HepG2 (cell line): ENCODE data around the gene ROMO1. TPM values are rescaled to one million over a fixed set of nuclear protein-coding genes. Genes with fewer than 3 reads are reported as not detected.

ENCODE experiments used
- ATAC-seq: fragments of 200-7000 bp; cut with Tn5 transposase; 3 replicates; pipeline ENCODE4 v1.9.1; 2020; ENCODE audit warnings: mild to moderate bottlenecking, moderate library complexity
- BruUV-seq: library from RNA; stranded (reverse); fragments of 400-500 nt; replicated peaks from 2 replicates; lab custom pipeline; 2021; lab: Mats Ljungman, UMichigan
- CTCF ChIA-PET: fragments of 300-600 bp; formaldehyde crosslinking; extraction: SDS; loops from one replicate; lab custom pipeline; 2021; ENCODE audit warnings: low total read pairs, inconsistent platforms, low intra/inter-chr PET ratio; lab: Yijun Ruan, JAX
- POLR2A ChIA-PET: fragments of 350-600 bp; sonication (Branson Sonifier 250); formaldehyde crosslinking; loops from one replicate; lab custom pipeline; 2020; ENCODE audit warnings: antibody characterized with exemption, inconsistent platforms; lab: Yijun Ruan, JAX
- DNase-seq: peaks from one replicate; pipeline ENCODE4 v3.0.0-alpha.2; 2015; ENCODE audit warnings: low spot score
- FAIRE-seq: peaks from 3 replicates; lab custom pipeline; 2011; peaks lifted over from hg19 to GRCh38; lab: Jason Lieb, UNC
- H2AFZ ChIP-seq: one replicate; pipeline ENCODE4 v1.6.1; 2011; ENCODE audit warnings: low read length, inconsistent platforms
- H3K27ac ChIP-seq: fragments of 300-600 bp; 3 replicates; pipeline ENCODE4 v1.8.0; 2011; ENCODE audit warnings: mixed run types, mild to moderate bottlenecking, mixed read lengths, low read length, inconsistent platforms; ENCODE audit not compliant: insufficient read depth; ENCODE audit errors: extremely low read length
- H3K27me3 ChIP-seq, 2 experiments: fragments of 200-600 bp in 1 of 2; 2 replicates in 1 of 2; 3 replicates in 1 of 2; pipeline versions ENCODE4 v1.6.0 to v1.8.0; 2011; ENCODE audit warnings: low read length in 2 of 2, mild to moderate bottlenecking in 2 of 2, moderate library complexity in 2 of 2, inconsistent platforms in 1 of 2; ENCODE audit not compliant: insufficient read depth in 2 of 2, control insufficient read depth in 1 of 2
- H3K36me3 ChIP-seq, 2 experiments: fragments of 200-600 bp in 1 of 2; replicated peaks in 1 of 2; 2 replicates in 1 of 2; 3 replicates in 1 of 2; pipeline versions ENCODE4 v1.5.1 to v1.8.0; 2011; ENCODE audit warnings: low read length in 2 of 2, inconsistent platforms in 1 of 2; ENCODE audit not compliant: insufficient read depth in 2 of 2, control insufficient read depth in 1 of 2
- H3K4me1 ChIP-seq: 2 replicates; pipeline ENCODE4 v1.5.1; 2012; ENCODE audit warnings: low read length, inconsistent platforms; ENCODE audit not compliant: insufficient read depth
- H3K4me2 ChIP-seq: 2 replicates; pipeline ENCODE4 v1.6.0; 2011; ENCODE audit warnings: low read depth, low read length, inconsistent platforms
- H3K4me3 ChIP-seq, 3 experiments: fragments of 200-600 bp in 1 of 3; sonication (generic), shearing (Covaris generic) in 1 of 3; replicated peaks in 1 of 3; 2 replicates each; pipeline ENCODE4 v1.5.1; 2011 to 2016; ENCODE audit warnings: low read length in 3 of 3, inconsistent platforms in 2 of 3, low read depth in 2 of 3, mild to moderate bottlenecking in 2 of 3, control low read depth in 1 of 3, mixed read lengths in 1 of 3; ENCODE audit not compliant: insufficient read depth in 1 of 3
- H3K79me2 ChIP-seq: one replicate; pipeline ENCODE4 v1.6.1; 2011; ENCODE audit warnings: low read length, inconsistent platforms; ENCODE audit not compliant: insufficient read depth
- H3K9ac ChIP-seq: 2 replicates; pipeline ENCODE4 v1.6.0; 2011; ENCODE audit warnings: mild to moderate bottlenecking, low read depth, low read length, inconsistent platforms; ENCODE audit not compliant: insufficient read depth
- H3K9me3 ChIP-seq: 2 replicates; pipeline ENCODE4 v1.5.1; 2012; ENCODE audit warnings: mild to moderate bottlenecking, low read length
- H4K20me1 ChIP-seq: 2 replicates; pipeline ENCODE4 v1.6.0; 2011; ENCODE audit warnings: inconsistent platforms, mild to moderate bottlenecking, low read length, moderate library complexity; ENCODE audit not compliant: insufficient read depth
- HES4 ChIP-seq: sonication (generic); formaldehyde crosslinking; IDR thresholded peaks from 2 replicates; pipeline ENCODE4 v1.9.0; 2021; ENCODE audit warnings: mild to moderate bottlenecking, missing genetic modification reagents, borderline replicate concordance
- MAFF ChIP-seq: IDR thresholded peaks from 2 replicates; pipeline ENCODE4 v1.6.1; 2011; ENCODE audit warnings: low read depth, low read length, improper control_type of control experiment
- MBD4 ChIP-seq: IDR thresholded peaks from 2 replicates; pipeline ENCODE4 v1.6.1; 2012; ENCODE audit warnings: low read length, inconsistent platforms, borderline replicate concordance
- SIX4 ChIP-seq: sonication (generic); formaldehyde crosslinking; IDR thresholded peaks from 2 replicates; pipeline ENCODE4 v1.4.0; 2020; ENCODE audit warnings: missing genetic modification reagents
- ZNF205 ChIP-seq: IDR thresholded peaks from 2 replicates; pipeline ENCODE4 v1.6.1; 2018; ENCODE audit warnings: missing biosample characterization, missing genetic modification reagents
- ZNF557 ChIP-seq: sonication (generic); formaldehyde crosslinking; IDR thresholded peaks from 2 replicates; pipeline ENCODE4 v1.4.0; 2020; ENCODE audit warnings: missing genetic modification reagents
- WGBS: methylation state at CpG from one replicate; pipeline ENCODE4 v1.1.6; 2017; ENCODE audit warnings: low lambda C conversion rate; 5-methylcytosine and 5-hydroxymethylcytosine counted together
- in situ Hi-C: cut with HindIII; loops from 2 replicates; pipeline ENCODE4 v1.10.0; 2017; ENCODE audit warnings: low pct_unique_long_range_greater_than_20kb; ENCODE audit not compliant: extremely low pct_ligation_motif_present
- intact Hi-C: fragments of 100-400 bp; cut with micrococcal nuclease; formaldehyde crosslinking; loops from one replicate; pipeline ENCODE4 v1.10.0; 2022; ENCODE audit not compliant: unreplicated experiment
- polyA plus RNA-seq, 8 experiments: library from polyadenylated mRNA; depleted of rRNA in 3 of 8; stranded (reverse) in 7 of 8; unstranded in 1 of 8; fragments of >200 nt; fragmentation: Illumina TruSeq in 4 of 8; extraction: Trizol in 4 of 8; gene quantifications; 2 replicates each; pipeline versions ENCODE4 v1.2.1 to v1.2.3, GENCODE V29; 2011 to 2016; ENCODE audit warnings: low read depth in 4 of 8, missing spikeins in 1 of 8, mixed read lengths in 1 of 8; ENCODE audit not compliant: insufficient read depth in 1 of 8
- total RNA-seq, 5 experiments: library from RNA; depleted of rRNA; stranded (reverse); fragments of >200 nt; fragmentation: Illumina TruSeq; extraction: Trizol; gene quantifications; 2 replicates each; pipeline ENCODE4 v1.2.3, GENCODE V29; 2016; ENCODE audit warnings: low read depth in 1 of 5
- TF ChIP-seq, protein P1 (sequence below): sonication (generic); formaldehyde crosslinking; IDR thresholded peaks from 2 replicates; pipeline ENCODE4 v1.4.0; 2020; ENCODE audit warnings: mild to moderate bottlenecking, missing genetic modification reagents
- TF ChIP-seq, protein P2 (sequence below): sonication (generic); formaldehyde crosslinking; IDR thresholded peaks from 2 replicates; pipeline ENCODE4 v1.4.0; 2020; ENCODE audit warnings: missing genetic modification reagents
- TF ChIP-seq, protein P3 (sequence below): sonication (generic); formaldehyde crosslinking; IDR thresholded peaks from 2 replicates; pipeline ENCODE4 v1.4.0; 2020; ENCODE audit warnings: missing genetic modification reagents, borderline replicate concordance

ROMO1 gene
- total and polyA plus RNA-seq, 2 of the 13 experiments (the other 11 are each of a cell fraction or from before 2014, with no cell fraction given), result 636 to 755 TPM

DNA sequence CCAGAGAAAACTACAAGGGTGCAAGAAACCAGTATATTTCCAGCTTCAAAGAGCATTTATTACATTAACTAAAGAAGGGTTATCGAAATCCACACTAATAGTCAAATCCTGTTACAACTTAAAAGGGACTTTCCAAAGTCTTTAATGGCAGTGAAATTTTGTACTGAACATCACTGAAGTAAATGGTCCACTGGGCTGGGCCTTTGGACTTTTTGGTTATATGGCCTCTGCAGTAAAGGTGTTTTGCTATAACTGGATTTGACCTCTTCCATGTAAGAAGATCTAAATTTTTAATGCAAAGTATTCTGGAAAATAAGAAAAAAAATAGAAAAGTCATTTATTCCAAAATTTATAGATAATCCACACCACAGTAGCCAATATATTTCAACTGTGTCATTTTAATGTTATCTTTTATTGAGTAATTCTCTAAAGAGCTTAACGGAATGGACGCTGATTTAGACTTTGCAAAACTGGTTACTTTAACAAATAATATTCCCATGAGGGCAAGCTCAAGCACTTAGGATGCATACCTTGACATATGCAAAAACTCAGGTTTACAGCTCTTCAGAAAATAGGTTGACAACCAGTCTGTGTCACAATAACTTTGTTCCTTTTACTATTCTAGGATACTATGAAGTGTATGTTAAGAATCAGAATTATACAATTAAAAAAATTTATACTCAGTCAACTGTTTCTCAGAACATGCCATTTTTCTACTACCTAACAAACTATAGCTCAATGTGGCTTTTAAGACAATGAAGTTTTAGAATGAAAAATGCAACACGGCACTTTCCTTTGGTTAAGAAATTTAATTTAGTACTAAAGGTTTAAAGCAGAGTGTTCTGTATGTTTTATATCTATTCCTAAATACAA lies 35.8 kb downstream of the ROMO1 start:
- Histone ChIP-seq H3K9me3 (no peaks in the 10 kb centered on the region), H3K79me2 (peaks cover 99% of the 10 kb centered on the region), H3K4me1 (peaks cover 94% of the 10 kb centered on the region), H3K4me2 (peak overlapping the region; percentile 28), H3K4me3 (no peak overlapping the region; a peak in 2 of 6 replicates), H3K9ac (no peak overlapping the region), H4K20me1 (peaks cover 100% of the 10 kb centered on the region), H3K27ac (no peak overlapping the region), H3K36me3 (peaks cover 42 to 91% of the 10 kb centered on the region in 2 experiments), H3K27me3 (no peaks in the 10 kb centered on the region), H2AFZ (no peak overlapping the region)
- BruUV-seq, result TSS peak; percentile 0
- intact Hi-C loops (no loop called here), in situ Hi-C loops (no loop called here)
- CTCF ChIA-PET, result no interaction called here
- no peak for ATAC-seq
- POLR2A ChIA-PET, result interaction anchor here (0.6 to 9.2 kb wide), 10 partner anchors 6 to 325 kb away, joined by 3 to 211 read pairs (median 3); partner anchors contain the start of genes NFS1, RBM39 and ROMO1
- FAIRE-seq, result no peak
- no peak for DNase-seq
- 93% methylated on average over 4 of the region's 4 CpGs for WGBS
- TF ChIP-seq SIX4 (CRISPR knock-in tag), result no peak
- TF ChIP-seq, protein P1, sequence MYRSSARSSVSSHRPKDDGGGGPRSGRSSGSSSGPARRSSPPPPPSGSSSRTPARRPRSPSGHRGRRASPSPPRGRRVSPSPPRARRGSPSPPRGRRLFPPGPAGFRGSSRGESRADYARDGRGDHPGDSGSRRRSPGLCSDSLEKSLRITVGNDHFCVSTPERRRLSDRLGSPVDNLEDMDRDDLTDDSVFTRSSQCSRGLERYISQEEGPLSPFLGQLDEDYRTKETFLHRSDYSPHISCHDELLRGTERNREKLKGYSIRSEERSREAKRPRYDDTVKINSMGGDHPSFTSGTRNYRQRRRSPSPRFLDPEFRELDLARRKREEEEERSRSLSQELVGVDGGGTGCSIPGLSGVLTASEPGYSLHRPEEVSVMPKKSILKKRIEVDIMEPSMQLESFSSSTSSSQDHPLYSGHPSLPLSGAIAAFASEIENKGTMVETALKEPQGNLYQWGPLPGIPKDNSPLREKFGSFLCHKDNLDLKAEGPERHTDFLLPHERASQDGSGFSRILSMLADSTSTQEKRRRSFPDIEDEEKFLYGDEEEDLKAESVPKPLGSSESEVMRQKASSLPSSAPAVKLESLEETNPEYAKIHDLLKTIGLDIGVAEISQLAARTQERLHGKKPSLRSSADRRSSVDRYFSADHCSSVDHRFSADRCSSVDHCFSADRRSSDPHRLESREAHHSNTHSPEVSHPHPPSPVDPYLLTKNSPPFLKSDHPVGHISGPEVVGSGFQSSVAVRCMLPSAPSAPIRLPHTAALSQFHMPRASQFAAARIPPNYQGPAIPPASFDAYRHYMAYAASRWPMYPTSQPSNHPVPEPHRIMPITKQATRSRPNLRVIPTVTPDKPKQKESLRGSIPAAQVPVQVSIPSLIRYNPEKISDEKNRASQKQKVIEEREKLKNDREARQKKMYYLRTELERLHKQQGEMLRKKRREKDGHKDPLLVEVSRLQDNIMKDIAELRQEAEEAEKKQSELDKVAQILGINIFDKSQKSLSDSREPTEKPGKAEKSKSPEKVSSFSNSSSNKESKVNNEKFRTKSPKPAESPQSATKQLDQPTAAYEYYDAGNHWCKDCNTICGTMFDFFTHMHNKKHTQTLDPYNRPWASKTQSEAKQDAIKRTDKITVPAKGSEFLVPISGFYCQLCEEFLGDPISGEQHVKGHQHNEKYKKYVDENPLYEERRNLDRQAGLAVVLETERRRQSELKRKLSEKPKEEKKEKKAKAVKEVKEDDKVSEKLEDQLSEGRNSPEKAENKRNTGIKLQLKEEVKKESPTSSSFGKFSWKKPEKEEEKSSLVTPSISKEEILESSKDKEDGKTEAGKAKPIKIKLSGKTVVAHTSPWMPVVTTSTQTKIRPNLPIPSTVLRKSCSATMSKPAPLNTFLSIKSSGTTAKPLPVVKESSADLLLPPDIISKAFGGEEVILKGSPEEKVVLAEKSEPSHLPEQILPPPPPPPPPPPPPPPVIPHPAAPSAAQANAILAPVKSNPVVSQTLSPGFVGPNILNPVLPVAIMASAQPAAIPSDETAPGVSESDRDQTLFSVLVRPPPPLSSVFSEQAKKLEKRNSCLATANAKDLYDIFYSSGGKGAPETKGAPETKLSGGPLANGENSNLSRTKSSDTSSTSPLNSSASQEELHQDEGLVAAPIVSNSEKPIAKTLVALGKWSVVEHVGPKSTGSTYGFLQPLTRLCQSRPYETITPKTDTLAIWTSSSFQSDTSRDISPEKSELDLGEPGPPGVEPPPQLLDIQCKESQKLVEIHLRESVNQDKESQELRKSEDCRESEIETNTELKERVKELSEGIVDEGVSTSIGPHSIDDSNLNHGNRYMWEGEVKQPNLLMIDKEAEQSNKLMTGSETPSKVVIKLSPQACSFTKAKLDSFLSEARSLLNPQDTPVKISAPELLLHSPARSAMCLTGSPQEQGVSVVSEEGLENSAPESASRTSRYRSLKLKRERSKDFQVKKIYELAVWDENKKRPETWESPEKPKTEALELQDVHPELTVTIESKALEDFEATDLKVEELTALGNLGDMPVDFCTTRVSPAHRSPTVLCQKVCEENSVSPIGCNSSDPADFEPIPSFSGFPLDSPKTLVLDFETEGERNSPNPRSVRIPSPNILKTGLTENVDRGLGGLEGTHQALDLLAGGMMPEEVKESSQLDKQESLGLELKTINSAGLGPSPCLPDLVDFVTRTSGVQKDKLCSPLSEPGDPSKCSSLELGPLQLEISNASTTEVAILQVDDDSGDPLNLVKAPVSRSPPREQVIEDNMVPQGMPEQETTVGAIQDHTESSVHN (CRISPR knock-in tag), result no peak
- 0 out of 2 replicates have a peak, but pooled peaks have one; percentile 5 for TF ChIP-seq MAFF
- TF ChIP-seq, protein P2, sequence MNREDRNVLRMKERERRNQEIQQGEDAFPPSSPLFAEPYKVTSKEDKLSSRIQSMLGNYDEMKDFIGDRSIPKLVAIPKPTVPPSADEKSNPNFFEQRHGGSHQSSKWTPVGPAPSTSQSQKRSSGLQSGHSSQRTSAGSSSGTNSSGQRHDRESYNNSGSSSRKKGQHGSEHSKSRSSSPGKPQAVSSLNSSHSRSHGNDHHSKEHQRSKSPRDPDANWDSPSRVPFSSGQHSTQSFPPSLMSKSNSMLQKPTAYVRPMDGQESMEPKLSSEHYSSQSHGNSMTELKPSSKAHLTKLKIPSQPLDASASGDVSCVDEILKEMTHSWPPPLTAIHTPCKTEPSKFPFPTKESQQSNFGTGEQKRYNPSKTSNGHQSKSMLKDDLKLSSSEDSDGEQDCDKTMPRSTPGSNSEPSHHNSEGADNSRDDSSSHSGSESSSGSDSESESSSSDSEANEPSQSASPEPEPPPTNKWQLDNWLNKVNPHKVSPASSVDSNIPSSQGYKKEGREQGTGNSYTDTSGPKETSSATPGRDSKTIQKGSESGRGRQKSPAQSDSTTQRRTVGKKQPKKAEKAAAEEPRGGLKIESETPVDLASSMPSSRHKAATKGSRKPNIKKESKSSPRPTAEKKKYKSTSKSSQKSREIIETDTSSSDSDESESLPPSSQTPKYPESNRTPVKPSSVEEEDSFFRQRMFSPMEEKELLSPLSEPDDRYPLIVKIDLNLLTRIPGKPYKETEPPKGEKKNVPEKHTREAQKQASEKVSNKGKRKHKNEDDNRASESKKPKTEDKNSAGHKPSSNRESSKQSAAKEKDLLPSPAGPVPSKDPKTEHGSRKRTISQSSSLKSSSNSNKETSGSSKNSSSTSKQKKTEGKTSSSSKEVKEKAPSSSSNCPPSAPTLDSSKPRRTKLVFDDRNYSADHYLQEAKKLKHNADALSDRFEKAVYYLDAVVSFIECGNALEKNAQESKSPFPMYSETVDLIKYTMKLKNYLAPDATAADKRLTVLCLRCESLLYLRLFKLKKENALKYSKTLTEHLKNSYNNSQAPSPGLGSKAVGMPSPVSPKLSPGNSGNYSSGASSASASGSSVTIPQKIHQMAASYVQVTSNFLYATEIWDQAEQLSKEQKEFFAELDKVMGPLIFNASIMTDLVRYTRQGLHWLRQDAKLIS (CRISPR knock-in tag), result peak; percentile 78; the same call in 1 of the 2 replicates
- TF ChIP-seq, protein P3, sequence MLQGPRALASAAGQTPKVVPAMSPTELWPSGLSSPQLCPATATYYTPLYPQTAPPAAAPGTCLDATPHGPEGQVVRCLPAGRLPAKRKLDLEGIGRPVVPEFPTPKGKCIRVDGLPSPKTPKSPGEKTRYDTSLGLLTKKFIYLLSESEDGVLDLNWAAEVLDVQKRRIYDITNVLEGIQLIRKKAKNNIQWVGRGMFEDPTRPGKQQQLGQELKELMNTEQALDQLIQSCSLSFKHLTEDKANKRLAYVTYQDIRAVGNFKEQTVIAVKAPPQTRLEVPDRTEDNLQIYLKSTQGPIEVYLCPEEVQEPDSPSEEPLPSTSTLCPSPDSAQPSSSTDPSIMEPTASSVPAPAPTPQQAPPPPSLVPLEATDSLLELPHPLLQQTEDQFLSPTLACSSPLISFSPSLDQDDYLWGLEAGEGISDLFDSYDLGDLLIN (CRISPR knock-in tag), result no peak
- no peak for TF ChIP-seq HES4
- no peak for TF ChIP-seq ZNF557
- peak; percentile 44; the same call in 1 of the 2 replicates for TF ChIP-seq MBD4
- TF ChIP-seq ZNF205 (CRISPR knock-in tag), result no peak
